Osteocyte (in vitro differentiated cells): ENCODE measurements around the gene METRN. TPM values are rescaled to one million over a fixed set of nuclear protein-coding genes. Genes with fewer than 3 reads are reported as not detected.
A peak's percentile ranks its signal among the peaks of the same experiment; 100 is the strongest.

ENCODE experiments used
- DNase-seq: peaks from one replicate; pipeline ENCODE4 v3.0.0; 2021; ENCODE audit warnings: mixed read lengths; ENCODE audit not compliant: unreplicated experiment; ENCODE audit errors: extremely low spot score
- H3K27ac Mint-ChIP-seq: one replicate; pipeline ENCODE4 v1.8.0; 2021; ENCODE audit warnings: mild to moderate bottlenecking, mixed read lengths; ENCODE audit not compliant: unreplicated experiment
- H3K27me3 Mint-ChIP-seq: one replicate; pipeline ENCODE4 v1.8.0; 2021; ENCODE audit warnings: mixed read lengths; ENCODE audit not compliant: unreplicated experiment
- H3K36me3 Mint-ChIP-seq: one replicate; pipeline ENCODE4 v1.8.0; 2021; ENCODE audit warnings: mixed read lengths; ENCODE audit not compliant: unreplicated experiment
- H3K4me1 Mint-ChIP-seq: one replicate; pipeline ENCODE4 v1.8.0; 2021; ENCODE audit warnings: mixed read lengths; ENCODE audit not compliant: unreplicated experiment
- H3K4me3 Mint-ChIP-seq: one replicate; pipeline ENCODE4 v1.8.0; 2021; ENCODE audit warnings: mild to moderate bottlenecking, moderate library complexity, mixed read lengths; ENCODE audit not compliant: unreplicated experiment
- H3K9me3 Mint-ChIP-seq: one replicate; pipeline ENCODE4 v1.8.0; 2021; ENCODE audit warnings: mixed read lengths; ENCODE audit not compliant: unreplicated experiment
- CTCF ChIP-seq: fragments of 200-600 bp; sonication (generic); IDR thresholded peaks from 2 replicates; pipeline ENCODE4 v1.5.0; 2021; ENCODE audit warnings: antibody characterized with exemption, mild to moderate bottlenecking, moderate library complexity
- total RNA-seq: library from RNA; stranded (reverse); gene quantifications from 2 replicates; pipeline ENCODE4 v1.2.1, GENCODE V29; 2021

The METRN gene
- total RNA-seq, 1 donor from 2014 or later: 49.7 TPM

- TF ChIP-seq CTCF: no peak
- no peak for DNase-seq
- Mint-ChIP-seq H3K4me3 (peak overlapping the region; percentile 76), H3K27ac (no peak overlapping the region), H3K36me3 (peaks cover 5% of the 10 kb centered on the region), H3K9me3 (no peaks in the 10 kb centered on the region), H3K27me3 (no peaks in the 10 kb centered on the region), H3K4me1 (peaks cover 5% of the 10 kb centered on the region)
Measured at GRCh38 chr16:668519-669171, 46.3 kb upstream of the METRN start.

DNA sequence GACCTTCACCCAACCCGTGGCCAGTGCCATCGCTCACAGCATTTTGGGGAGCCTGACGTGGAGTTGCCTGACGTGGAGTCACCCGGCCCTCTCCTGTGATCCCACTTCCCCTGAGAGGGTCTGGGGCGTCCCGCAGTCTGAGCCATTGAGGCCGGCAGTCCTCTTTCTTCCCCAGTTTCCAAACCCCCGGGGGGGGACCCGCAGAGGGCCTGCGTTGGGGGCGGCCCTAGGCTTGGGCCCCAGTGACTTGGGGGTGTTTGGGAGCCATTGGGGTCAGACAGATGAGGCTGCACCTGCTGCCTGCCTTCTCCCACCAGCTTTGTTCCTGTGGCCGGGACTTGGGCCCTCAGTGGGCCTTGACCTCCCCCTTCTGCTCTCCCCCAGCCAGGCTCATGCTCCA lies 45.3 kb upstream of the METRN start:
- H3K27ac Mint-ChIP-seq: no peak overlapping the region
- peak overlapping the region; percentile 76 for H3K4me3 Mint-ChIP-seq
- peaks cover 6% of the 10 kb centered on the region for H3K4me1 Mint-ChIP-seq
- TF ChIP-seq CTCF: no peak
- DNase-seq: no peak
- peaks cover 5% of the 10 kb centered on the region for H3K36me3 Mint-ChIP-seq
- H3K9me3 Mint-ChIP-seq: no peaks in the 10 kb centered on the region
- no peaks in the 10 kb centered on the region for H3K27me3 Mint-ChIP-seq

DNA sequence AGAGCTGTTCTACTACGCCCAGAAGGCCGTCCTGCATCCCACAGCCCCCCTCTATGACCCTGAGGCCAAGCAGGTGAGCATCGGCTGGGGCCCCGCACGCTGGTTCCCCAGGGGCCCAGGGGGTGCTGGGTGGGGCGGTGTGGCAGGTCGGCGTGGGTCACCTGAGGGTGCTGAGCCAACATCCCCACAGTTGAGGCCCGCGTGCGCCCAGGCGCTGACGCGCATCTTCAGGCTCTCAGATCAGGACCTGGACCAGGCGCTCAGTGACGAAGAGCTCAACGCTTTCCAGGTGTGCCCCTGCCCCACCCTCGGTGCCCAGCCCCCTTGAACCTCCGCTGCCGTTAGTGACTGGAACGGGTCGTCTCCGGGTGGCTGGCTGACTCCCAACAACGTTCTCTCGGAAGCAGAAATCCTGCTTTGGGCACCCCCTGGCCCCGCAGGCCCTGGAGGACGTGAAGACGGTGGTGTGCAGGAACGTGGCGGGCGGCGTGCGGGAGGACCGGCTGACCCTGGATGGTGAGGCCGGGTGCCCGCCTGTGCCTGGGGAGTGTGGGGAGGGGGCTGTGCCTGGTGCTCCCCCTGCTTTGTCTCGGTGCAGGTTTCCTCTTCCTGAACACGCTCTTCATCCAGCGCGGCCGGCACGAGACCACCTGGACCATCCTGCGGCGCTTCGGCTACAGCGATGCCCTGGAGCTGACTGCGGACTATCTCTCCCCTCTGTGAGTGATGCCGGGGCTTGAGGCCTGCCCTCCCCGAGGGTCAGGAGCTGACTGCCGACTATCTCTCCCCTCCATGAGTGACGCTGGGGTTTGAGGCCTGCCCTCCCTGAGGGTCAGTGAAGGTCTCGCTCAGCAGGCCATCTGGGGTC lies 44.2 kb upstream of the METRN start:
- Mint-ChIP-seq H3K4me3 (no peak overlapping the region), H3K27ac (no peak overlapping the region), H3K9me3 (no peaks in the 10 kb centered on the region), H3K27me3 (no peaks in the 10 kb centered on the region), H3K36me3 (peaks cover 5% of the 10 kb centered on the region), H3K4me1 (peaks cover 12% of the 10 kb centered on the region)
- DNase-seq: no peak
- no peak for TF ChIP-seq CTCF

DNA sequence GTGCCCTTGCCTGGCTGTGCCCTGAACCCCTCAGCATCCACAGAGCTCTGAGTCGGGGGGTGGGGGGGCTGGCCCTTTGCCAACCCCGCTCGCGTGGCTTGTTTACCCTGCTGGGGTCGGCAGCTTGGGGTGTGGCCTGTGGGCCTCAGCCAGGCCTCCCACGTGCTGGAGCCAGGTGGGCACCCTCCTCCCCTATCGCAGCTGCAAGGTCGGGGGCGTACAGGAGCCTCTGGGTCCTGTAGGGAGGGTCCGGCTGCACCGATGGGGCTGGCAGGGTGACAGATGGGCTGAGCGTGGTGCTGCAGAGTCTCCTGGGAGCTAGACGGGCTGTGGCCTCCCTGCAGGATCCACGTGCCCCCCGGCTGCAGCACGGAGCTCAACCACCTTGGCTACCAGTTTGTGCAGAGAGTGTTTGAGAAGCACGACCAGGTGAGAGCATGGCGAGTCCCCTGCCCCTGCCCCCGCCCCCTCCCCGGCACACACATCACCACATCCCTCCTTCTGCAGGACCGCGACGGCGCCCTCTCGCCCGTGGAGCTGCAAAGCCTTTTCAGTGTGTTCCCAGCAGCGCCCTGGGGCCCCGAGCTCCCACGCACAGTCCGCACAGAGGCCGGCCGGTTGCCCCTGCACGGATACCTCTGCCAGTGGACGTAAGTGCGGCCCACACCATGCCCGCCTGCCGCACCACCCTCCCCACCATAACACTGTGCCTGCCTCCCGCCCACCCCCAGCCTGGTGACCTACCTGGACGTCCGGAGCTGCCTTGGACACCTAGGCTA lies 43.4 kb upstream of the METRN start:
- H3K9me3 Mint-ChIP-seq: no peaks in the 10 kb centered on the region
- H3K27me3 Mint-ChIP-seq: no peaks in the 10 kb centered on the region
- no peak overlapping the region for H3K27ac Mint-ChIP-seq
- DNase-seq: no peak
- H3K4me1 Mint-ChIP-seq: peaks cover 12% of the 10 kb centered on the region
- H3K36me3 Mint-ChIP-seq: peaks cover 5% of the 10 kb centered on the region
- TF ChIP-seq CTCF: no peak
- H3K4me3 Mint-ChIP-seq: no peak overlapping the region
